GM21528 (cell line): ENCODE results near the gene DDX56.

Experiments
- ATAC-seq: cut with Tn5 transposase; IDR thresholded peaks from one replicate; pipeline ENCODE4 v1.9.1; 2021; ENCODE audit warnings: mild to moderate bottlenecking, moderate library complexity; ENCODE audit not compliant: unreplicated experiment, low FRiP score

Gene DDX56

GRCh38 chr7:44538093-44538797 is 35.5 kb downstream of the DDX56 start:
- no peak for ATAC-seq

- ATAC-seq: no peak
Measured at GRCh38 chr7:44537442-44537841, 36.3 kb downstream of the DDX56 start.

GRCh38 chr7:44536090-44536489 is 37.6 kb downstream of the DDX56 start:
- no peak for ATAC-seq

GRCh38 chr7:44535348-44536064 is 38.2 kb downstream of the DDX56 start:
- ATAC-seq: no peak

GRCh38 chr7:44534501-44534900 is 39.2 kb downstream of the DDX56 start:
- no peak for ATAC-seq

- ATAC-seq: no peak
Measured at GRCh38 chr7:44534087-44534486, 39.6 kb downstream of the DDX56 start.

- ATAC-seq: no peak
Measured at GRCh38 chr7:44533301-44534055, 40.2 kb downstream of the DDX56 start.

- no peak for ATAC-seq
Measured at GRCh38 chr7:44531421-44532380, 42.0 kb downstream of the DDX56 start.

GRCh38 chr7:44530990-44531389 is 42.7 kb downstream of the DDX56 start:
- ATAC-seq: no peak

GRCh38 chr7:44524811-44525388 is 48.8 kb downstream of the DDX56 start:
- ATAC-seq: no peak

- ATAC-seq: no peak
Measured at GRCh38 chr7:44522315-44522714, 51.4 kb downstream of the DDX56 start.

- no peak for ATAC-seq
Measured at GRCh38 chr7:44521347-44522095, 52.2 kb downstream of the DDX56 start.

- no peak for ATAC-seq
Measured at GRCh38 chr7:44520574-44520973, 53.1 kb downstream of the DDX56 start.

- no peak for ATAC-seq
Measured at GRCh38 chr7:44519546-44519945, 54.2 kb downstream of the DDX56 start.

GRCh38 chr7:44518761-44519160 is 54.9 kb downstream of the DDX56 start:
- ATAC-seq: no peak

- ATAC-seq: no peak
Measured at GRCh38 chr7:44517175-44517574, 56.5 kb downstream of the DDX56 start.
